Activated effector memory CD4-positive, alpha-beta T cell treated with Interleukin-2 at 50 U/mL for 16 hours (primary cell): Measurements from ENCODE around the gene TBC1D2B.
"Not testable (repeated sequence)": the region's sequence is repeated elsewhere in the genome, so short reads cannot be mapped to it uniquely, and the experiment has no call there.

ENCODE experiments used
- DNase-seq: peaks from one replicate; pipeline ENCODE4 v3.0.0-alpha.2; 2020

TBC1D2B gene

GRCh38 chr15:77971875-77972274 lies 105.6 kb downstream of the TBC1D2B start:
- DNase-seq, result not testable (repeated sequence)

- not testable (repeated sequence) for DNase-seq
These were observed 106.6 kb downstream of the TBC1D2B start for GRCh38 chr15:77970813-77971360.

GRCh38 chr15:77969055-77969454 lies 108.5 kb downstream of the TBC1D2B start:
- no peak for DNase-seq

- DNase-seq, result no peak
These were observed 109.7 kb downstream of the TBC1D2B start for GRCh38 chr15:77967798-77968197.

GRCh38 chr15:77967235-77967615 lies 110.3 kb downstream of the TBC1D2B start:
- not testable (repeated sequence) for DNase-seq

- DNase-seq, result peak; percentile 38
These were observed 110.8 kb downstream of the TBC1D2B start for GRCh38 chr15:77966540-77967234.

GRCh38 chr15:77964193-77964592 lies 113.3 kb downstream of the TBC1D2B start:
- DNase-seq, result no peak

- DNase-seq, result peak; percentile 57
These were observed 118.1 kb downstream of the TBC1D2B start for GRCh38 chr15:77959432-77959879.

- DNase-seq, result not testable (repeated sequence)
These were observed 118.6 kb downstream of the TBC1D2B start for GRCh38 chr15:77958716-77959431.

- DNase-seq, result not testable (repeated sequence)
These were observed 119.5 kb downstream of the TBC1D2B start for GRCh38 chr15:77958021-77958420.

GRCh38 chr15:77953926-77954325 lies 123.6 kb downstream of the TBC1D2B start:
- DNase-seq, result not testable (repeated sequence)

- not testable (repeated sequence) for DNase-seq
These were observed 124.5 kb downstream of the TBC1D2B start for GRCh38 chr15:77952928-77953446.

GRCh38 chr15:77951105-77951786 lies 126.3 kb downstream of the TBC1D2B start:
- not testable (repeated sequence) for DNase-seq

- not testable (repeated sequence) for DNase-seq
These were observed 127.0 kb downstream of the TBC1D2B start for GRCh38 chr15:77950470-77950869.

GRCh38 chr15:77945566-77945965 lies 131.9 kb downstream of the TBC1D2B start:
- DNase-seq, result no peak
